HG03521 (cell line): Measurements from ENCODE around the gene CCL26.
"Not testable (repeated sequence)": the region's sequence is repeated elsewhere in the genome, so short reads cannot be mapped to it uniquely, and the experiment has no call there.

Experiments used
- ATAC-seq: cut with Tn5 transposase; IDR thresholded peaks from one replicate; pipeline ENCODE4 v1.9.1; 2021; ENCODE audit warnings: mild to moderate bottlenecking, moderate library complexity; ENCODE audit not compliant: unreplicated experiment

CCL26 gene

GRCh38 chr7:75793676-75794075, 21.7 kb upstream of the CCL26 start:
- no peak for ATAC-seq

DNA sequence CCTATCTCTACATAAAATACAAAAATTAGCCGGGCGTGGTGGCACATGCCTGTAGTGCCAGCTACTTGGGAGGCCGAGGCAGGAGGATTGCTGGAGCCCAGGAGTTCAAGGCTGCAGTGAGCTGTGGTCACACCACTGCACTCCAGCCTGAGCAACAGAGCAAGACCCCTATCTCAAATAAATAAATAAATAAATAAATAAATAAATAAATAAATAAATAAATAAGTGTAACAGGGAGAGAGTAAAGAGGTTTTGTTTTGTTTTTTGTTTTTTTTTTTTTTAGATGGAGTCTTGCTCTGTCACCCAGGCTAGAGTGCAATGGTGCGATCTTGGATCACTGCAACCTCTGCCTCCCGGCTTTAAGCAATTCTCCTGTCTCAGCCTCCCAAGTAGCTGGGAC, 20.6 kb upstream of the CCL26 start:
- not testable (repeated sequence) for ATAC-seq

GRCh38 chr7:75789361-75789924, 17.4 kb upstream of the CCL26 start:
- no peak for ATAC-seq

- not testable (repeated sequence) for ATAC-seq
Observed at GRCh38 chr7:75788154-75788847, 16.3 kb upstream of the CCL26 start.

DNA sequence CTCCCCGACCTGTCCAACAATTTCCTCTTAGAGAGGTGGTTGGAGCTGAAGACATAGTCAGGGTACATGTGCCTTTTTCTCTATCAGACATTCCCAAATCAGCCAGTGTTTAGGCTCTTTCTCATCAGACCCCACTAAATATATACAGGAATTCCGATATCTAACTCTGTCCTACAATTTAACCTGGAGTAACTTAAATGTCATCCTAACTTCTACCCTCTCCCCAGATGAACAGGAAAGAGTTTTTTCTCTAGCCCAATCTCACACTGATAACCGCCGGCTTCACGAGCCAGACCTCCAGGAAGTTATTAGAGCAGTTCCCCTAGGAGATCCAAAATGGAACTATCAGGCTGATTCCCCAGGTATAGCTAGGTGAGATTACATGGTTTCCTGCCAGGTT, 11.0 kb upstream of the CCL26 start:
- not testable (repeated sequence) for ATAC-seq

DNA sequence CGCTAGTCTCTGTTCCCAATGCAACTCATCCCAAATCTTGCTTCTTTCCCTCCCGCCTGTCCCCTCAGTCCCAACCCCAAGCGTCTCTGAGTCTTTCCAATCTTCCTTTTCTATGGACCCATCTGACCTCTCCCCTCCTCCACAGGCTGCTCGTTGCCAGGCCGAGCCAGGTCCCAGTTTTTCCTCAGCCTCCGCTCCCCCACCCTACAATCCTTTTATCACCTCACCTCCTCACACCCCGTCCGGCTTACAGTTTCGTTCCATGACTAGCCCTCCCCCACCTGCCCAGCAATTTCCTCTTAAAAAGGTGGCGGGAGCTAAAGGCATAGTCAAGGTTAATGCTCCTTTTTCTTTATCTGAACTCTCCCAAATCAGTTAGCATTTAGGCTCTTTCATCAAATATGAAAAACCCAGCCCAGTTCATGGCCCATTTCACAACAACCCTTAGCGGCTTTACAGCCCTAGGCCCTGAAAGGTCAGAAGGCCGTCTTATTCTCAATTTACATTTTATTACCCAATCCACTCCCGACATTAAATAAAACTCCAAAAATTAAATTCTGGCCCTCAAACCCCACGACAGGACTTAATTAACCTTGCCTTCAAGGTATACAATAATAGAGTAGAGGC, 8.7 kb upstream of the CCL26 start:
- not testable (repeated sequence) for ATAC-seq

GRCh38 chr7:75779516-75779915, 7.5 kb upstream of the CCL26 start:
- not testable (repeated sequence) for ATAC-seq

GRCh38 chr7:75779035-75779434, 7.0 kb upstream of the CCL26 start:
- ATAC-seq, result not testable (repeated sequence)

GRCh38 chr7:75776295-75776971, 4.4 kb upstream of the CCL26 start:
- no peak for ATAC-seq

DNA sequence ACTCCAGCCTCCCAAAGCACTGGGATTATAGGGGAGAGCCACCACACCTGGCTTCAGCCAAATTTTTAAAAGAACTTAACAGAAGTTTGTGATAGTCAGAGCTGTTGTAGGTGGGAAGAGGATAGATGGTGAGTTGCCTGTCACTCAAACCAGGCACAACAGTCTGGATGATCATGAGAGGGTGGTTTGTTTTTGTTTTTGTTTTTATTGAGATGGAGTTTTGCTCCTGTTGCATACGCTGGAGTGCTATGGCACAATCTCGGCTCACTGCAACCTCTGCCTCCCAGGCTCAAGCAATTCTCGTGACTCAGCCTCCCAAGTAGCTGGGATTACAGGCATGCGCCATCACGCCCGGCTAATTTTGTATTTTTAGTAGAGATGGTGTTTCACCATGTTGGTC, 1.9 kb upstream of the CCL26 start:
- ATAC-seq, result not testable (repeated sequence)

DNA sequence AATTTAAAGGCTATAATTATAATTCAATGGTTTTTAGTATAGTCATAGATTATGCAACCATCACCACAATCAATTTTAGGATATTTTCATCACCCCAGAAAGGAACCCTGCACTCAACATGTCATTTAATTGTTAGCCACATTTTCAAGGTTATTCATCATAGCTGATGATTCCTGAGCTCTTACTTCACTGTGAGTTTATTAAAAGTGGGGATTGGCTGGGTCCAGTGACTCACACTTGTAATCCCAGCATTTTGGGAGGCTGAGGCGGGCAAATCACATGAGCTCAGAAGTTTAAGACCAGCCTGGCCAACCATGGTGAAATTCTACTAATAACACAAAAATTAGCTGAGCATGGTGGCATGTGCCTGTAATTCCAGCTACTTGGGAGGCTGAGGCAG, 787 bp downstream of the CCL26 start:
- no peak for ATAC-seq

- ATAC-seq, result no peak
Observed at GRCh38 chr7:75762350-75762917, 9.6 kb downstream of the CCL26 start.

DNA sequence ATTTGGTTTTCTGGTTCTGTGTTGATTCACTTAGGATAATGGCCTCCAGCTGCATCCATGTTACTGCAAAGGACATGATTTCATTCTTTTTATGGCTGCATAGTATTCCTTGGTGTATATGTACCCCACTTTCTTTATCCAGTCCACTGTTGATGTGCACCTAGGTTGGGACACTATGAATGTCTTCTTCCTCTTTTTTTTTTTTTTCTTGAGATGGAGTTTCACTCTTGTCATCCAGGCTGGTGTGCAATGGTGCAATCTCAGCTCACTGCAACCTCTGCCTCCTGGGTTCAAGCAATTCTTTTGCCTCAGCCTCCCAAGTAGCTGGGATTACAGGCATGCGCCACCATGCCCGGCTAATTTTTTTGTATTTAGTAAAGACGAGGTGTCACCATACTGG, 10.2 kb downstream of the CCL26 start:
- not testable (repeated sequence) for ATAC-seq

GRCh38 chr7:75758491-75758890, 13.5 kb downstream of the CCL26 start:
- no peak for ATAC-seq

- no peak for ATAC-seq
Observed at GRCh38 chr7:75757860-75758259, 14.2 kb downstream of the CCL26 start.

- no peak for ATAC-seq
Observed at GRCh38 chr7:75756991-75757676, 14.9 kb downstream of the CCL26 start.

GRCh38 chr7:75756206-75756990, 15.6 kb downstream of the CCL26 start:
- no peak for ATAC-seq

DNA sequence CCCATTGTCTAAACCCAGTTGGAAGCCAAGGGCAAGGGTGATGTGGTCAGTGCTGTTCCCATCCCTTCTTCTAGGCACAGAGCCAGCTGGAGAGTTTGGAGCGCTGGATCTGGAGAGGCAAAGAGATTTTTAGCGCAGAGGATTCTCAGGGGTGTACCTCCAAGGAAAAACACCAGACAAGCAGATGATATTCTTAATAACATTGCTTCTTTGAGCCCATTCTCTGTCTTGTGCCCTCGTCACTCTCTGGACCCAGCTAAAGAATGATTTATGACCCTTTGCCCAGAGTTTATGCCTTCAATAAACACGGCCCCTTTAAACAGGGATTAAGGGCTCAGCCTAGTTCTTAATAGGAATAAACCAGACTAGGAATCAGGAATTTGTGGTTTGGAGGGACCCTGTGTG, 28.6 kb downstream of the CCL26 start:
- no peak for ATAC-seq

DNA sequence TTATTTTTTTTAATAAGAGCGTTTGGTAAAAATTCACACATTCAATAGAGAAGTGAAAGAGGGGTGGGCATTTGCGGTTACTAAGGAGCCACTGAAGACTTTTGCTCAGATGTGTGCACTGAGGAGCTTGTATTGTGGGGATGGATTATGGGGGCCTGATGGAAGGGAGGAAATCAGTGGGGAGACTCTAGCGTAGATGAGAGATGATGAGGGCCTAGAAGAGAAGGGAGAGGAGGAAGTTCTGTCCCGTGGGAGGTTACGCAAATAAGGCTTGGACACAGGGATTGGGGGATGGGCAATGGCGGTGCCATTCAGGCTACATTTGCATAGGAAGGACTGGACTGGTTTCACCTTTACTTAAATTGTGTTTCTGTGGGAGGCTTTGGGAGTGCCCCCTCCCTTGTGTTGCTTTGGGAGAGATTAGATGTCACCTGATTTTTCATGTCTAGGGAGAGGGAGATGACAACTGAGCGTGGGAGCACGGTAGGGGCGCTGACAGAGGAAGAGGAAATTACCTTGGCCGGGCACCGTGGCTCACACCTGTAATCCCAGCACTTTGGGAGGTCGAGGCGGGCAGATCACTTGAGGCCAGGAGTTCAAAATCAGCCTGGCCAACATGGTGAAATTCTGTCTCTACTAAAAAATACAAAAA, 31.0 kb downstream of the CCL26 start:
- no peak for ATAC-seq
